Smooth muscle cell (in vitro differentiated cells): ENCODE results near the gene AKNA. TPM values are rescaled to one million over a fixed set of nuclear protein-coding genes. Genes with fewer than 3 reads are reported as not detected.

ENCODE experiments used
- DNase-seq: peaks from one replicate; lab custom pipeline; 2025; ENCODE audit not compliant: unreplicated experiment; lab: John Stamatoyannopoulos, UW
- H2AFZ ChIP-seq: fragments of 200-600 bp; sonication (generic); 2 replicates; pipeline ENCODE4 v1.6.0; 2016; ENCODE audit warnings: antibody characterized with exemption, low read depth, mild to moderate bottlenecking
- H3F3A ChIP-seq: fragments of 200-600 bp; sonication (generic); 2 replicates; pipeline ENCODE4 v1.6.0; 2017; ENCODE audit warnings: antibody characterized with exemption, low read depth
- H3K27ac ChIP-seq: fragments of 200-600 bp; sonication (generic); 2 replicates; pipeline ENCODE4 v1.5.1; 2016; ENCODE audit warnings: low read depth, mild to moderate bottlenecking
- H3K27me3 ChIP-seq: fragments of 200-600 bp; sonication (generic); 2 replicates; pipeline ENCODE4 v1.6.1; 2016; ENCODE audit warnings: low read depth, mild to moderate bottlenecking
- H3K36me3 ChIP-seq: fragments of 200-600 bp; sonication (generic); 2 replicates; pipeline ENCODE4 v1.5.1; 2016; ENCODE audit warnings: low read depth
- H3K4me1 ChIP-seq: fragments of 200-600 bp; sonication (generic); 2 replicates; pipeline ENCODE4 v1.5.1; 2016; ENCODE audit warnings: low read depth
- H3K4me2 ChIP-seq: fragments of 200-600 bp; sonication (generic); 2 replicates; pipeline ENCODE4 v1.6.0; 2016; ENCODE audit warnings: mild to moderate bottlenecking
- H3K4me3 ChIP-seq: fragments of 200-600 bp; sonication (generic); 2 replicates; pipeline ENCODE4 v1.5.1; 2016; ENCODE audit warnings: mild to moderate bottlenecking
- H3K79me2 ChIP-seq: fragments of 200-600 bp; sonication (generic); 2 replicates; pipeline ENCODE4 v1.6.0; 2016; ENCODE audit warnings: low read depth, mild to moderate bottlenecking
- H3K9ac ChIP-seq: fragments of 200-600 bp; sonication (generic); 2 replicates; pipeline ENCODE4 v1.6.0; 2016; ENCODE audit warnings: low read depth
- H3K9me3 ChIP-seq: fragments of 200-600 bp; sonication (generic); replicated peaks from 2 replicates; pipeline ENCODE4 v1.5.1; 2016; ENCODE audit warnings: low read depth
- H4K20me1 ChIP-seq: fragments of 200-600 bp; sonication (generic); 2 replicates; pipeline ENCODE4 v1.6.0; 2016; ENCODE audit warnings: low read depth
- CTCF ChIP-seq: fragments of 200-600 bp; sonication (generic); IDR thresholded peaks from 2 replicates; pipeline ENCODE4 v1.5.1; 2017; ENCODE audit warnings: borderline replicate concordance, mild to moderate bottlenecking, antibody characterized with exemption; ENCODE audit not compliant: insufficient read depth, poor library complexity, severe bottlenecking
- WGBS: methylation state at CpG from one replicate; pipeline ENCODE4 v1.1.7; 2016; ENCODE audit warnings: low lambda C conversion rate; 5-methylcytosine and 5-hydroxymethylcytosine counted together
- polyA plus RNA-seq: library from polyadenylated mRNA; unstranded; fragments of >200 nt; fragmentation: Nextera tagmentation; extraction: Ambion mirVana; gene quantifications from 2 replicates; pipeline ENCODE4 v1.2.1, GENCODE V29; 2016
- total RNA-seq: library from RNA; depleted of rRNA; stranded (reverse); fragments of >200 nt; gene quantifications from 2 replicates; pipeline ENCODE4 v1.2.3, GENCODE V29; 2014

AKNA gene
- total and polyA plus RNA-seq, 2 experiments from 2014 or later = 3.2 to 4.7 TPM

- Histone ChIP-seq H3K9ac (no peak overlapping the region), H3F3A (no peaks in the 10 kb centered on the region), H4K20me1 (no peaks in the 10 kb centered on the region), H3K9me3 (no peaks in the 10 kb centered on the region), H2AFZ (no peak overlapping the region), H3K4me2 (no peak overlapping the region), H3K27ac (no peak overlapping the region), H3K27me3 (no peaks in the 10 kb centered on the region), H3K4me1 (no peaks in the 10 kb centered on the region), H3K4me3 (no peak overlapping the region), H3K79me2 (no peaks in the 10 kb centered on the region), H3K36me3 (peaks cover 4% of the 10 kb centered on the region)
- no peak for TF ChIP-seq CTCF
- WGBS = 97% methylated on average over 12 of the region's 12 CpGs
- DNase-seq = no peak
Observed at GRCh38 chr9:114341152-114341830, 46.5 kb downstream of the AKNA start.

DNA sequence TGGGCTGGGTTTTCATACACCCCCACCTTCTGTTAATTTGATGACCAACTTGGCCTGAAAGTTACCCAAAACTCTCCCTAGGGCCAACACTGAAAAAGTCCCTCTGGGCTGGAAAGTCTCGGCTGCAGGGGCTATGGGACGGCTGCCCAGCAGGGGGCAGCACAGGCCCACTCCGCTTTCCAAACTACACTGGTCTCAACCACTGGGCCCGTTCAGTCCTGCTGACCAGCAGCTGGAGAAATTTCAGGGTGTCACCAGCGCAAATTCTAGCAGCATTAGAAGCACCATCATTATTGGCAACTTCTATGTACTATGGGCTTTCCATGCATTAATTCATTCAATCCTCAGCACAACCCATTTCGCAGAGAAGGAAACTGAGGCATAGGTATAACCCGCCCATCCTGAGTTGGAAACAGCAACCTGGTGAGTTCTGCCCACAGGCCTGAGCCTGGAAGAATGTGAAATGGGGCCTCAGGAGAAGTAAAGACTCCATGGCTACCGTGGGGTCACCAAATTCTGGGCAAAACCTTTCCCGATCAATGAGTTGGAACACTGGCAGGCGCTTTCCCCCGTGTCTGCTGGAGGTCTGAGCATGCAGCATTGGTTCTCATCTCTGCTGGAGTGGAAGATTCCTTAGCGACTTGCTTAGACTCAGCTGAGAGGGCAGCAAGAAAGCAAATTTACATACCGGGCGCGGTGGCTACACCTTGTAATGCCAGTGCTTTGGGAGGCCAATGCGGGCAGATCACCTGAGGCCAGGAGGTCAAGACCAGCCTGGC lies 48.5 kb downstream of the AKNA start:
- TF ChIP-seq CTCF = peak; percentile 78
- H2AFZ ChIP-seq = no peak overlapping the region
- H3K4me2 ChIP-seq = no peak overlapping the region
- H3K9ac ChIP-seq = no peak overlapping the region
- peaks cover 4% of the 10 kb centered on the region for H3K36me3 ChIP-seq
- no peaks in the 10 kb centered on the region for H4K20me1 ChIP-seq
- 79% methylated on average over 16 of the region's 16 CpGs for WGBS
- no peak overlapping the region for H3K4me3 ChIP-seq
- no peaks in the 10 kb centered on the region for H3K27me3 ChIP-seq
- no peaks in the 10 kb centered on the region for H3K4me1 ChIP-seq
- H3K9me3 ChIP-seq = no peaks in the 10 kb centered on the region
- no peaks in the 10 kb centered on the region for H3K79me2 ChIP-seq
- DNase-seq = no peak
- no peak overlapping the region for H3K27ac ChIP-seq
- no peaks in the 10 kb centered on the region for H3F3A ChIP-seq

GRCh38 chr9:114338187-114338586 lies 49.6 kb downstream of the AKNA start:
- no peak overlapping the region for H3K4me2 ChIP-seq
- 98% methylated on average over 2 of the region's 2 CpGs for WGBS
- DNase-seq = no peak
- H4K20me1 ChIP-seq = no peaks in the 10 kb centered on the region
- no peaks in the 10 kb centered on the region for H3K36me3 ChIP-seq
- no peak overlapping the region for H2AFZ ChIP-seq
- H3F3A ChIP-seq = no peaks in the 10 kb centered on the region
- no peaks in the 10 kb centered on the region for H3K9me3 ChIP-seq
- no peak overlapping the region for H3K9ac ChIP-seq
- no peaks in the 10 kb centered on the region for H3K4me1 ChIP-seq
- no peak overlapping the region for H3K4me3 ChIP-seq
- no peaks in the 10 kb centered on the region for H3K27me3 ChIP-seq
- H3K79me2 ChIP-seq = no peaks in the 10 kb centered on the region
- TF ChIP-seq CTCF = no peak
- no peak overlapping the region for H3K27ac ChIP-seq
